Measurements from ENCODE around the gene TM2D3.

- TF ChIP-seq CTCF (IDR thresholded peaks at IDR 0.05) (no peak), POLR2A (IDR thresholded peaks at IDR 0.05) (no peak), POLR2AphosphoS5 (IDR thresholded peaks at IDR 0.05) (no peak)
These were observed 52.1 kb downstream of the TM2D3 start for GRCh38 chr15:101600035-101600434.

Data from gastroesophageal sphincter (tissue), 3 donors.